GM21423 (cell line): Measurements from ENCODE around the gene PCDHA2.
"Not testable (repeated sequence)": the region's sequence is repeated elsewhere in the genome, so short reads cannot be mapped to it uniquely, and the experiment has no call there.

Experiments
- ATAC-seq: cut with Tn5 transposase; IDR thresholded peaks from one replicate; pipeline ENCODE4 v1.9.1; 2021; ENCODE audit warnings: mild to moderate bottlenecking, moderate library complexity; ENCODE audit not compliant: unreplicated experiment

Gene PCDHA2

DNA sequence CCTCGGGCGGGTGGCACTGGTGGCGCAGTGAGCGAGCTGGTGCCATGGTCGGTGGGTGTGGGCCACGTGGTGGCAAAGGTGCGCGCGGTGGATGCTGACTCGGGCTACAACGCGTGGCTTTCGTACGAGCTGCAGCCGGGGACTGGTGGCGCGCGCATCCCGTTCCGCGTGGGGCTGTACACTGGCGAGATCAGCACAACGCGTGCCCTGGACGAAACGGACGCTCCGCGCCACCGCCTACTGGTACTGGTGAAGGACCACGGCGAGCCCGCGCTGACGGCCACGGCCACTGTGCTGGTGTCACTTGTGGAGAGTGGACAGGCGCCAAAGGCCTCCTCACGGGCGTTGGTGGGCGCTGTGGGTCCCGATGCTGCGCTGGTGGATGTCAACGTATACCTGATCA, 14.2 kb downstream of the PCDHA2 start:
- ATAC-seq: no peak

DNA sequence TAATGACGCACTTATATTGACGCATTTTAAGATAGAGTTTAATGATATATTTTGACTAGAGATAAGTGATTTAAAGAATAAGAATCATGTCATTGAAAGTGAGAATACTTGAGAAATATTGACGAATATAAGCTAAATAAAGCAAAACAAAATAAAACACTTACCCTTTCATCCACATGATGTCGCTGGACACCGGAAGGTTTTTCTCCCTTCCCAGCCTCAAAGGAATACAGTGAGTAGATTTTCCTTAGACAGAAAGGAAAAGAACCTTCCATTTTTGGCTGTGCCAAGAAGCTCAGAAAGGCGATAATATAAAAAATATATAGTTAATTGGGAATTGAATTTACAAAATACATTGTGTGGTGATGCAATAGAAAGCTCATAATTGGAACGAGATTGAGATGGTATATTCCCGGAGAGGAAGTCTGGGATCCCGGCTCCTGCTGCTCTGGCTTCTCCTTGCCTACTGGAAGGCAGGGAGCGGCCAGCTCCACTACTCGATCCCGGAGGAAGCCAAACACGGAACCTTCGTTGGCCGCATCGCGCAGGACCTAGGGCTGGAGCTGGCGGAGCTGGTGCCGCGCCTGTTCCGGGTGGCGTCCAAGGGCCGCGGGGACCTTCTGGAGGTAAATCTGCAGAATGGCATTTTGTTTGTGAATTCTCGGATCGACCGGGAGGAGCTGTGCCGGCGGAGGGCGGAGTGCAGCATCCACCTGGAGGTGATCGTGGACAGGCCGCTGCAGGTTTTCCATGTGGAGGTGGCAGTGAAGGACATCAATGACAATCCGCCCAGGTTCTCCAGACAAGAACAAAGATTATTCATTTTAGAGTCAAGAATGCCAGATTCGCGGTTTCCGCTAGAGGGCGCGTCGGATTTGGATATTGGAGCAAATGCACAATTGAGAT, 27.0 kb downstream of the PCDHA2 start, which contains the start of gene PCDHA5:
Gene PCDHA5, plus strand, starts transcription at position 239 of the 906 bp plus-strand sequence.
- ATAC-seq: no peak

- no peak for ATAC-seq
Measured at GRCh38 chr5:140822281-140822629, 27.6 kb downstream of the PCDHA2 start.

DNA sequence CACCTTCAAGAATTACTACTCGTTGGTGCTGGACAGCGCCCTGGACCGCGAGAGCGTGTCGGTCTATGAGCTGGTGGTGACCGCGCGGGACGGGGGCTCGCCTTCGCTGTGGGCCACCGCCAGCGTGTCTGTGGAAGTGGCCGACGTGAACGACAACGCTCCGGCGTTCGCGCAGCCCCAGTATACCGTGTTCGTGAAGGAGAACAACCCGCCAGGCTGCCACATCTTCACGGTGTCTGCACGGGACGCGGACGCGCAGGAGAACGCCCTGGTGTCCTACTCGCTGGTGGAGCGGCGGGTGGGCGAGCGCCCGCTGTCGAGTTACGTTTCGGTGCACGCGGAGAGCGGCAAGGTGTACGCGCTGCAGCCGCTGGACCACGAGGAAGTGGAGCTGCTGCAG, 28.3 kb downstream of the PCDHA2 start:
- not testable (repeated sequence) for ATAC-seq

- ATAC-seq: no peak
Measured at GRCh38 chr5:140823475-140823874, 28.8 kb downstream of the PCDHA2 start.

- no peak for ATAC-seq
Measured at GRCh38 chr5:140827704-140828361, 33.2 kb downstream of the PCDHA2 start, which contains the start of gene PCDHA6. Gene PCDHA6, plus strand, starts transcription at chr5:140827960. Its CDS starts 132 bp downstream, at chr5:140828092.

GRCh38 chr5:140828362-140828737, 33.7 kb downstream of the PCDHA2 start:
- ATAC-seq: no peak

- ATAC-seq: not testable (repeated sequence)
Measured at GRCh38 chr5:140829511-140830501, 35.2 kb downstream of the PCDHA2 start.

DNA sequence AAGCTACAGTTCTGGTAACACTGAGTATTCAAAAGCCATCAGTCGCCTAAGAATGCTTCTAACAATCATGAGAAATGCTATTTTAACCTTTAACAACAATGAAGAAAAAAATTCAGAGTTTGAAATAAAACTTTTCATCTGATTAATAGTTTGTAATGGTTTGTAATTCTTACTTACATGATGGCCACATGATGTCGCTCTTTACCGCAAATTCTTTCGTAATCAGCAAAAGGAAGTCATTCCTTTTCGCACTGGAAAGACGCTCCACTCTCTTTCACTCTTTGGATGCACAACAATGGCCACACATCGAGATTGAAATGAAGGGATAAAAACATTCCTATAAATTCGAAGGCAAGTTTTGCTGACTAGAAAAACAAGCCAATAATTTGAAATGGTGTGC, 39.3 kb downstream of the PCDHA2 start, which contains the start of gene PCDHA7:
Gene PCDHA7, plus strand, starts transcription at position 277 of the 400 bp plus-strand sequence. Its CDS starts 115 bp downstream, at position 392.
- no peak for ATAC-seq

DNA sequence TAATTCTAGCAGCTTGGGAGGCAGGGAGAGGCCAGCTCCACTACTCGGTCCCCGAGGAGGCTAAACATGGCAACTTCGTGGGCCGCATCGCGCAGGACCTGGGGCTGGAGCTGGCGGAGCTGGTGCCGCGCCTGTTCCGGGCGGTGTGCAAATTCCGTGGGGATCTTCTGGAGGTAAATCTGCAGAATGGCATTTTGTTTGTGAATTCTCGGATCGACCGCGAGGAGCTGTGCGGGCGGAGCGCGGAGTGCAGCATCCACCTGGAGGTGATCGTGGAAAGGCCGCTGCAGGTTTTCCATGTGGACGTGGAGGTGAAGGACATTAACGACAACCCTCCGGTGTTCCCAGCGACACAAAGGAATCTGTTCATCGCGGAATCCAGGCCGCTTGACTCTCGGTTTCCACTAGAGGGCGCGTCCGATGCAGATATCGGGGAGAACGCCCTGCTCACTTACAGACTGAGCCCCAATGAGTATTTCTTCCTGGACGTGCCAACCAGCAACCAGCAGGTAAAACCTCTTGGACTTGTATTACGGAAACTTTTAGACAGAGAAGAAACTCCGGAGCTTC, 39.9 kb downstream of the PCDHA2 start:
- not testable (repeated sequence) for ATAC-seq

GRCh38 chr5:140835622-140836510, 41.2 kb downstream of the PCDHA2 start:
- no peak for ATAC-seq

DNA sequence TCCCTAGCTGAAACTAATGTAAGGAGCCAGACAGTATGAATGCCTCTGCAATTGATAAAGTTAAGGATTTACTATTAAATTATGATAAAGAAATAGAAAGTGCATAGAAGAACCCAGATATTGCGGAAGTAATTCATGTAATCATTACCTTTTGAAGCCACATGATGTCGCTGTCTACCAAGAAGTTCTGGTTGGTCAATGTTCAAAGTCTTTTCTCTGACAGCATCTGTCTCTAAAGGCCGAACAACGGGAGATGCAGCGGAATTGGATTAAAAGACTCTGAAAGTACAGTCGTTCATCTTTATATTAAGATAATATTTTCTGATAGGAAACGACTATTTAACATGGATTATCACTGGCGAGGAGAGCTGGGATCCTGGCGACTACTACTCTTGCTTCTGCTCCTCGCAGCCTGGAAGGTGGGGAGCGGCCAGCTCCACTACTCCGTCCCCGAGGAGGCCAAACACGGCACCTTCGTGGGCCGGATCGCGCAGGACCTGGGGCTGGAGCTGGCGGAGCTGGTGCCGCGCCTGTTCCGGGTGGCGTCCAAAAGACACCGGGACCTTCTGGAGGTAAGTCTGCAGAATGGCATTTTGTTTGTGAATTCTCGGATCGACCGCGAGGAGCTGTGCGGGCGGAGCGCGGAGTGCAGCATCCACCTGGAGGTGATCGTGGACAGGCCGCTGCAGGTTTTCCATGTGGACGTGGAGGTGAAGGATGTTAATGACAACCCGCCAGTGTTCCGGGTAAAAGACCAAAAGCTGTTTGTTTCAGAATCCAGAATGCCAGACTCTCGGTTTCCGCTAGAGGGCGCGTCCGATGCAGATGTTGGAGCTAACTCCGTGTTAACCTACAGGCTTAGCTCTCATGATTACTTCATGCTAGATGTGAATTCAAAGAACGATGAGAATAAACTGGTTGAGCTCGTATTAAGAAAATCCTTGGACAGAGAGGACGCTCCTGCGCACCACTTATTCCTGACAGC, 46.6 kb downstream of the PCDHA2 start, which contains the start of gene PCDHA8:
Gene PCDHA8, plus strand, starts transcription at position 210 of the 985 bp plus-strand sequence. Its CDS starts 135 bp downstream, at position 345.
- ATAC-seq: no peak

- ATAC-seq: no peak
Measured at GRCh38 chr5:140842798-140843733, 48.4 kb downstream of the PCDHA2 start.
